ENCODE data around the gene PTK7.
A peak's percentile ranks its signal among the peaks of the same experiment; 100 is the strongest.
"Not testable (repeated sequence)": the region's sequence is repeated elsewhere in the genome, so short reads cannot be mapped to it uniquely, and the experiment has no call there.

Gene PTK7

DNA sequence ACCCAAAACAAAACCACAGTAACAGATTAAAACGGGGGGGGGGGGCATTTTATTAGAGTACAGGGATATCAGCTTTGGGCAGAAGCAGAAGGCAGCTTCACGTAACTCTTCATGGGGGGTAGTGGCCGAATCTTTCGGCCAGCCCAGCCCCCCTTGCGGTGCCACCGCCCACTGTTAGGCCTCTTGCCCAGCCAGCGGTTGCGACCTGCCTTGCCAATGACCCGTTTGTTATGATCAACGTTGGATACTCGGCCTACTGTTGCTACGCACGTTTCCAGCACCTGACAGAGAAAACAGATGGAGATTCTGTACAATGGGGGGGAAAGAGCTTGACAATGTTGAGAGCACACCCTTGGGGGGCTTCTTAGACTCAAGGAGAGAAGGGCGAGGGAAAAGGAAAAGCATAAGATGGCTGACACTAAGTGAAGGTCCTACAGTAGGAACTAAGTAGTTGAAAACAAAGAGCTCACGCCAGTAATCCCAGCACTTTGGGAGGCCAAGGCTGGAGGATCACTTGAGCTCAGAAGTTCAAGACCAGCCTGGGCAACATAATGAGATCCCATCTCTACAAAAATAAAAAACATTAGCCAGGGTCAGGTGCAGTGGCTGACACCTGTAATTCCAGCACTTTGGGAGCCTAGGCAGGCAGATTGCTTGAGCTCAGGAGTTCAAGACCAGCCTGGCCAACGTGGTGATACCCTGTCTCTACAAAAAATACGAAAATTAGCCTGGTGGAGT lies 21.7 kb upstream of the PTK7 start:
- H3K4me3 ChIP-seq (ENCODE audit: low read depth, low read length) = no peak overlapping the region

DNA sequence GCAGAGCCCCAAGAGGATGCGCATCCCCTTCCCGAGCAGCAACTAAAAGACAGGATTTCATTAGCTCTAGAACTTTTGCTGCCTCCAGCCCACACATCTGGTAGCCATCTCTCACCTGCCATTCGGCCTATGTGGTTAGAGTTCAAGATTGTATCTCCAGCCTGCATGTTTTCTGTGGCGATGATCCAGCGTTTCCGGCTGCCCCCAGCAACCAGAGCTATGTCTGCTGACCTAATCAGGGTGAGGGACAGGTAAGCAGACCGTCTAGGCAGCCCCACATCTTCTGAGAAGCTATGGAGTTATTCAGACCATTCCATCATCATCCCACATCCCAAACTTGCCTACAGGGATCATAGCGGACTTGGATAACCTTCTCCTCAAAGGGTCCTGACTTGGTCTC lies 20.1 kb upstream of the PTK7 start:
- H3K4me3 ChIP-seq (ENCODE audit: low read depth, low read length) = no peak overlapping the region

DNA sequence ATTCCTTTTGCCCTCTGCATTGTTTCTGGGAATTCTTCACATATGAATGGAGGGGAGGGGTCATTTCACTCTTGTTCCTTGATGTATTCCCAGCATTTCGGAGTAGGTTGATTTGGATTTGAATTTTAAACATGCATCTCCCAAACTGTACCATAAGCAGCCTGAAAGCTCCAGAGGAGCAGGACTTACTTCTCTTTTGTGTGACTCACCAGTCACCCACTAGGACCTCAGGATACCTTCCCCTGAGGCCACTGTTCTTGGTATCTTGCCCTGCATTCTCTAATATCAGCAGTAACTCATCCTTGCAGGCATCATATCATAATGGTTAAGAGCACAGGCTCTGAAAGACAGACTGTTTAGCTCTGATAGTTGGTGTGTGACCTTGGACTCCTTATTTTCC lies 17.6 kb upstream of the PTK7 start:
- peak overlapping the region; percentile 88 for H3K4me3 ChIP-seq (ENCODE audit: low read depth, low read length)

DNA sequence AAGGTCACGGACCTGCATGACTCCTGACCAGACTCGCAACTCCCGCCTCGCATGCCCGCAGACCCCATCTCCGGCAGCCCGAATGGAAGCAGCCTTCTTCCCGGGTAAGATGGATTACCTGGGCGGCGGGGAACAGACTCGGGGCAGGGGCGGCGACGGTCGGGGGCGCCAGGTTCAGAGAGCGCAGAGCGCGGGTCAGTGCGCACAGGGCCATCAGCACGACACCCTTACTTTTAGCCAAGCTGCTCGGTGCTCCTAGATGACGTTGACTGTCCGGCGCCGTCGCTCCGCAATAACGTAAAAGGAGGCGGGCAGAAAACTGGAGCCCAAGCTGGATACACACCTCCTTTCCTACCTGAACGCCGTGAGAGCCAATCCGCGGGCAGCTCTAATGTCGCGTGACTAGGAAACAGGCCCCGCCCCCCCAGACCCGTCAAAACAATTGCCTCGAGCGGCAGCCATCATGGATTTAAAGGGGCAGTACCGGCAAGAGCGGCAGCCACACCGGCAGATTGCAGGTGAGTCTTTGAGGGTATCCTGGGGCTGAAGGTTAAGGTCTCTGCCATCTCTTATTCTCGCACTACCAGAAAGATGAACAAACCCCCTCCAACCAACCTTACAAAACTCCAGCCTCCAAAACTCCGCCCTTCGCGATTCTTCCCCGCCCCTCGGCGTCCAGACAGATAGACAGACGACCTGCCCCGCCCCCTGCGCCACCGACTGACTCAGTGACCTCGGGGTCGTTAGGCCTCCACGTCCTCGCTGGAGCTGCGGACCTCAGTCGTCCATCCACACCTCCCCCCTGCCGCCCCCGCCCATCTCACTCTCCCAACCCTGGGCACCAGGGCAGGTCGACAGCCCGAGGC lies 16.7 kb upstream of the PTK7 start, which contains the start of the genes KLC4 and MRPL2:
Gene KLC4, plus strand, starts transcription at position 464 of the 866 bp plus-strand sequence. CDS start 1,705 bp downstream, outside the sequence.
Gene MRPL2, minus strand, starts transcription at position 267 of the 866 bp plus-strand sequence. Its CDS starts 53 bp downstream, at position 214.
- H3K4me3 ChIP-seq (ENCODE audit: low read depth, low read length) = peak within 1 kb of the TSS; percentile 88

DNA sequence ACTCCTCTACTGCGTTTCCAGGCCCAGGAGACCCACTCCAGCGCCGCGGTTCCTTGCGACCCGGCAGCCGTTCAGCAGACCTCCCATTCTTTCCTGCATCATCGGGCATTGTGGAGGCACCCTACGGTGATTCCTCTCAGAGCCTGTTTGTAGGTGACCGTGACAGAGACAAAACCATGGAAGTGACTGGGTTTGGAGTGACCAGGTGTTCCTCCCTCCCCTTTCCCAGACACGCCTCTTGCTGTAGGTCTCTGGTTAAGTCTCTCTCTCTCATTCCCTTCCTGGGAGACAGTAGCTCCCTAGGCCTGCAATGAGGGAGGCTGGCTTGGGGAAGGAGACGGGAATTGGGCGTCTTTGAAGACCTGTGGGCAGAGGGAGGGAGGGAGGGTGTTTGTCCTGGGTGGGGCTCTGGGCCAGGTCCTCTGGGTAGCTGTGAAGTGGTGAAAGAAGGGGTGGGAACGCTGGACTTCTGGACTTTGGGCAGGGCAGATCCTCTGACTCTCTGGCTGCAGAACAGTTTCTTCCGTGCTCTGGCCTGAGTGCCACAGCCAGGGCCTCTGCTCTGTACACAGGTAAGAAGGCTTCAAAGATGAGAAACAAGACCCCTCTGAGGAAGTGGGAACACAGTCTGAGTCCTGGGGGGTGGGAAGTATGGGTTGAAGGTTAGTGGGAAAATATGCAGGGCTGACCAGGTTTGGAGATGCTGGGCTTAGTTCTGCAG lies 15.9 kb upstream of the PTK7 start:
- peak overlapping the region; percentile 88 for H3K4me3 ChIP-seq (ENCODE audit: low read depth, low read length)

DNA sequence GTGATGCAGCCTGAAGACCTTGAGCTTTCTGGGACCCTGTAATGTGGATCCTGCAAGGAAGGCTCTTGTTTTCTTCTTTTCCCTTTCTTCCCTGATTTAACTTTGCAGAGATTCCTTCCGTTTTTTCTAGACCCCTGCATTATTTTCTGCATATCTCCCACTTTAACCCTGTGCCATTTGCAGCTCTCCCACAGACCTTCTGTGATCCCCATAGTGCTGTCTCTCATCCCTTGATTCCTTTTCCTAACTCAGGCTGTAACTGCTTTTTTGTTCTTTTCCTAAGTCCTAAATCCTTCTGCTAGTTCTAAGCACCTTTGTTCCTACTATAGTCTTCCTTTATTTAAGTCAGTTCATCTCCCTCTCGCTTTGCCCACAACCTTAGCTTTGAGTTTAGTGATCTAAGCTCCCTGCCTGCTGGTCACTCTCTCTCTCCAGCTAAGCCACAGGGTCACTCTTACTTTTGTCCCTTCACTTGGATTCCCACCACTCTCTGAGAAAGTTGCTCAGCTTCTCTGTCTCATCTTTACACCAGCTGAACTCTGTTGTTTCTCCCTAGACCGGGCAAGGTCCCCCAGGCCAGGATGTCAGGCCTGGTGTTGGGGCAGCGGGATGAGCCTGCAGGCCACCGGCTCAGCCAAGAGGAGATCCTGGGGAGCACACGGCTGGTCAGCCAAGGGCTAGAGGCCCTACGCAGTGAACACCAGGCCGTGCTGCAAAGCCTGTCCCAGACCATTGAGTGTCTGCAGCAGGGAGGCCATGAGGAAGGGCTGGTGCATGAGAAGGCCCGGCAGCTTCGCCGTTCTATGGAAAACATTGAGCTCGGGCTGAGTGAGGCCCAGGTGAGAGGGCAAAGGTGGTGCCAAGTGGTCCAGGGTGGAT lies 15.1 kb upstream of the PTK7 start:
- no peak overlapping the region for H3K4me3 ChIP-seq (ENCODE audit: low read depth, low read length)

DNA sequence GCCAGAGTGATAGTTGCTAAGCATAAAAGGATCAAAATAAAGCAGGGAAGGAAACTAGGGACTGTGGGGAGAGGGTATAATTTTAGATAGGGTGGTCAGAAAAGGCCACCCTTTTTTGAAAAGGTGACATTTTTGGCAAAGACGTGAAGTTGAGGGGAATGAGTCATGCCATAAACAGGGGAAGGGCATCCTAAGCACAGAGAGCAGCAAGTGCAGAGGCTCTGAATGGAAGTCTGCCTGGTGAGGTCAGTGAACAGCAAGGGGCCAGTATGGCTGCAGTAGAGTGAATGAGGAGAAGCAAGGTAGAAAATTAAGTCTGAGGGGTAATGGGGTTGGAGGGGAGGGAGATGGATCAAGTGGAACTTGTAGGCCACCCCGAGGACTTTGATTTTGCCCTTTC lies 14.3 kb upstream of the PTK7 start:
- H3K4me3 ChIP-seq (ENCODE audit: low read depth, low read length) = no peak overlapping the region

DNA sequence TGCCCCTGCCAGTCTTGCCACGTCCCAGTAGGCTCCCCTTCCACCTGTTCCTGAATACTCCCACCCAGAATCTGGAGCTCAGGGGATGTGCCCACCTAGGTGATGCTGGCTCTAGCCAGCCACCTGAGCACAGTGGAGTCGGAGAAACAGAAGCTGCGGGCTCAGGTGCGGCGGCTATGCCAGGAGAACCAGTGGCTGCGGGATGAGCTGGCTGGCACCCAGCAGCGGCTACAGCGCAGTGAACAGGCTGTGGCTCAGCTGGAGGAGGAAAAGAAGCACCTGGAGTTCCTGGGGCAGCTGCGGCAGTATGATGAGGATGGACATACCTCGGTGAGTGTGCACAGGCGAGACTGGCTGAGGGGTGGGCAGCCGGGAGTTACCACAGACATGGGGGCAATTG lies 13.3 kb upstream of the PTK7 start:
- no peak overlapping the region for H3K4me3 ChIP-seq (ENCODE audit: low read depth, low read length)

DNA sequence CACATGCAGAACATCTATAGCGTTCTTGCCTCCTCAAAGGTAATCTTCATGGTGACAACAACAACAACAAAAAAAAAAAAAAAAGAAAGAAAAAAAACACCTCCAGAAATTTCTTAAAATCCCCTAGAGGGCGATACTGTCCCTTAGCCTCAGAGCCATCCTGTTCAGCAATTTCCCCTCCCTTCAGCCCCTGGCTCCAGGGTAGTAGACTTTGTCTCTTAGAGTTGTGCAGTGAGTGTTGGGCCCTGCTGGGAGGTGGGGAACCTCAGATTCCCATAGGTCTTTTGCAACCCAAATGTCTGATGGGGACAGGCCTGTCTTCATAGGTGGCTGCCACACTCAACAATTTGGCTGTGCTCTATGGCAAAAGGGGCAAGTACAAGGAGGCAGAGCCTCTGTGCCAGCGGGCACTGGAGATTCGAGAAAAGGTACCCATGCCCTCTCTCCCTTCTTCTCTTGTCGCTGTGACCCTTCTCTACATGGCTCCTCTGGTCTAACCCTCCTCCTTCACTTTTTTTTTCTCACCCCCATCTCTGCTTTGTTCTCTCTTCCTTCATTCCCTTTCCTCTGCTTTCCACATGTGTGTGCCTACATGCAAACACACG lies 6.0 kb upstream of the PTK7 start:
- H3K4me3 ChIP-seq (ENCODE audit: low read depth, low read length) = no peak overlapping the region

DNA sequence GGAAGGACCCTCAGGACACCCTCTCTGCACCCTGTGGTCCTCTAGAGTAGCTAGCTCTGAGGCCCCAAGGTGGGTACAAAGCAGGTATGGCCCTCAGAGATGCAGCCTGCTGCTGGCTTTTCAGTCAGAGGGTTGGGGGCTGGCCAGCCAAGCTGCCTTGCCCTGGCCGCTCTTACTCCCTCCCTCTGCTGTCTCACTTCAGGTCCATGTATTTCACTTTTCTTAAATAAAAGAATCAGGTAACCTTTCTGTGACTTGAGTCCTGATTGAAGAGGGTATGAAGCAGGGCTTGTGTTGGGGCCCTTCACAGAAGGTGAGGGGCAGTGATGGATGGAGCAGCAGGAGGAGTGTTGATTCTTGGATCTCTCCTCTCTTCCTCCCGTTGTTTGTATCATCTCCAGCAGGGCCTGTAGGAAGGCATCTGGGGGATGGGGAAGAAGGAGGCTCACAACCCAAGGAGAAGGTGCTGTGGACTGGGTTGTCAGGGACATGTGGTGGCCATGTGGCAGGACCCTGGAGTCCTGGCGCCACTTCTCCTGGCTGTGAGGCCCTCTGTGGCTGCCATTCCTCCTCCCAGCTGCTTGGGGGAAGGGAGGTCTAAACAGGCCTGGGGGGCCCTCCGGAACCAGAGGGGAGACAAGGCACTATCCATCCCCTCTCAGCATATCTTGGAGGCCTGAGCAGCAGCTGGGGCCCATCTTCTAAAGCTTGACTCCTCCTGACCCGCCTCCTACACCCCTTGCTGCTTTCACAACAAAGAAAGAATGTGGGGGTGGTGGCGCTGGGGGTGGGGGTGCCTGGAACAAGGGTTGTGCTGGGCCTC lies 1.1 kb upstream of the PTK7 start:
- no peak overlapping the region for H3K4me3 ChIP-seq (ENCODE audit: low read depth, low read length)

DNA sequence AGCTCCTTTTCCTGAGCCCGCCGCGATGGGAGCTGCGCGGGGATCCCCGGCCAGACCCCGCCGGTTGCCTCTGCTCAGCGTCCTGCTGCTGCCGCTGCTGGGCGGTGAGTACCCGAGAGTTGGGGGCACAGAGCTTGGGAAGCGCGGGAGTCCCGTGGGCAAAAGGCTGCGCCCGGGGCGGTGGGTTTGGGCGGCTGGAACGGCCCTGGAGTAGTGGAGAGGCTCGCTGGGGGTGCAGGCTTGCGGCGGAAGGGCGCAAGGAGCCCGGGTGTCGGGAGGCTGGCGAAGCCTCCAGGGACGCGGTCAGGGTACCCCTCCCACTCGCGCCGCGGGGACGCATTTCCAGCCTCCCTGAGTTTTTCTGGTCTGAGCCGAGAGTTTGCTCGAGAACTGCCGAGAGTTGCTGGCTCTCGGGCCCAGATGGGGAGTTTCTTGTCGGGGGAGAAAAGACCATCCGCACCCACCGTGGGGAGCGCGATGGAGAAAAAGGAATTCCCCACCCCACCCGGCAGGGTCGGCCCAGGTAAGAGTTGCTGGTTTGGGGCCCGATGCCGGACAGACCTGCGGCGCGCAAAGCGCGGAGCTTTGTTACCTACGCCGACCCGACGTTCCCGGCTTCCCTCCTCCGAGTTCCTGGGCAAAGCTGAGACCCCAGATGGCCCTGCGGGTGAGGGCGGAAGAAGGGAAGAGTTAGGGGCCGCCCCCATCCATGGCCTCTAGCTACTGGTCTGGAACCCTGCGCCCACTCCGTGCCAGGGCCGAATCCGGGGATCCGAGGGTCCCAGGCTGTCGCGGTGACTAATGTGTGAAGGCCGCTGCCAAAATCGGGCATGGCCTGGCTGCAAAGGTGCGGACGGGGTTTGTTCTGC lies 584 bp downstream of the PTK7 start:
- peak overlapping the region; percentile 78 for H3K4me3 ChIP-seq (ENCODE audit: low read depth, low read length)

DNA sequence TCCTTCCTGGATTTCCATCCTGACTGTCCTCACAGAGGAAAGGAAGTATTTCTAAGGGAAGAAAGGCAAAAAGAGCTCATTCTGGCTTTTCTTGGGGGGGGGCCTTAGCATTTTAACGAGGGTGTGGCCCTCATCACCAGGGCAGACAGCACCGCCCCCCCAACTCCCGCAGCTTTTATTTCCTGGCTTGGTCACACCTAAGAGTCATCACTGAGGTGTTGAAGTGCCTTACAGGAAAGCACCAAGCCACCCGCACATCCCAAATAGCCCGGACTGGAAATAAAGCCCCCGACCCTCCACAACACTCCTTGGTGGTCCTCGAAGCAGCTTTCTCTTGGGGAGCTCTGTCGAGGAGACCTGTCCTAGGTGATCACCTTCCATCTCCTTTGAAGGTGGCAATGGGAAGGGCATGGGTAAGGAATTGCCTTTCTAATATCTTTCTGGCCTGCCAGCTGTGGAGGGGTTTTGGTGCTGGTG lies 1.3 kb downstream of the PTK7 start:
- peak overlapping the region; percentile 78 for H3K4me3 ChIP-seq (ENCODE audit: low read depth, low read length)

DNA sequence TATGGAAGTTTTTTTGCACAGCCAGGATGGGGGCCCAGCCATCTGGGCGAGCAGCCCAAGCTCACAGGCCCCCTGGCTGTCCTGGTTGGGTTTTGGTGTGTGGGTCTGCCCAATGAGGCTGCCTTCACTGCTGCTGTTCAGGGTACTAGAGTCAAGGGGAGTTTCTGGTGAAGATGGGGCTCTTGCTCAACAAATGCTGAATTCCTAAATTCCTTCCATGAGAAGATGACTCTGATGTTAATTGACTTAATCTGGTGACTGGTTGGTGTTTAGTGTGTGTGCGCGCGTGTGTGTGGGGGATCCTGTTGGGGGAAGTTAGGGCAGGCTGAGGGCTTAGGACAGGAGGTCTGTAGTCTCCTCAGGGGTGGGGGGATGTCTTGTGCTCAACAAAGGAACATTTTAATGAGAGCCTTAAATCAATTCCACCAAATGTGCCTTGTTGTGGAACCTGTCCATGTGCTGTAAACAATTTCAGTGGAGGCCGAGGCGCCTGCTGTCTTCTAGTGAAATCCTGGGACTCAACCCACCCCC lies 1.9 kb downstream of the PTK7 start:
- H3K4me3 ChIP-seq (ENCODE audit: low read depth, low read length) = no peak overlapping the region

DNA sequence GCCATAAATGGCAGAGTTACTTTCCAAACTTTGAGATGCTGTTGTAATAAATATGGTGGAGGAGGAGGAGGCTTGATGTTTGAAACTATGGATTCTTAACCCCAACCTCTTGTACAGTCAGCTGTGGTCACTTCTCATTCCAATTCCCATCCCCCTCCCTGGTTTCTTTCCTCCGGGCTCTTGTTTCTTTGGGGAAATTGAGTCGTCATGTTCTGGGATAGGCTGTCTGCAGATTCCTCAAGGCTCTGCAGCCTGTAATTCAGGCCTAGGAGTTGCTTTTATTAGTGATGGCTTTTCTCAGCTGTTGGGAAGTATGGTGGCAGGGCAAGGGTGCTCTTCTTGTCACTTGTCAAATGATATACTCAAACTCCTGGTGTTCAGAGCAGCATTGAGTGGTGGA lies 2.6 kb downstream of the PTK7 start:
- no peak overlapping the region for H3K4me3 ChIP-seq (ENCODE audit: low read depth, low read length)

DNA sequence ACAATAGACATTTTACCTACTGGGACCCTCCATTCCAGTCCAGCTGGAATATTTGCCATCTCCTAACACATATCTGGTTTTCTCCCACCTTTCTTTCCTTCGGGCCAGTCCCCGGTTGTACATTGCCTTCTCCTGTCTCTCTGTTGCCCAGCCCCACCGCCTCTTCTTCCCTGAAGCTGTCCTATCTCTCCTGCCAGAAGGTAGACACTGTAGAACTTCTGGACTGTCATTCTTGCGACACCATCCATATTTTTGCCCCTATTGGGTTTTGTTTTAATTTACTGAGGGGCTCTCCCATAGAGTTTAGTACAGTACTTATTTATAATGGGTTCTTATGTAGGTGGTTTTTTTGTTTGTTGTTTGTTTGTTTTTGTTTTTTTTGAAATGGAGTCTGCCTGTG lies 4.9 kb downstream of the PTK7 start:
- no peak overlapping the region for H3K4me3 ChIP-seq (ENCODE audit: low read depth, low read length)

DNA sequence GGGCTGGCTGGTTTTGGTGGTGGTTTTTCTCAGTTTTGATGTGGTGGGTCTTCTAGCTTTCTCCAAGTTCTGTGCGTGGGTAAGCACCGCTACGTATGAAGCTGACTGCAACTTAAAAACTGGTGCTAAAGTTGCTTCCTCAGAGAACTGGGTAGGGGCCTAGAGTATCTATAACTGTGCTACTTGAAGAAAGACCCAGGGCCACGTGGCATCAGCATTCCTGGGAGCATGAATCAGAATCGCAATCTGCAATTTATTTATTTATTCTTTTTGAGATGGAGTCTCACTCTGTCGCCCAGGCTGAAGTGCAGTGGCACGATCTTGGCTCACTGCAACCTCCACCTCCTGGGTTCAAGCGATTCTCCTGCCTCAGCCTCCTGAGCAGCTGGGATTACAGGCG lies 5.8 kb downstream of the PTK7 start:
- not testable (repeated sequence) for H3K4me3 ChIP-seq (ENCODE audit: low read depth, low read length)

DNA sequence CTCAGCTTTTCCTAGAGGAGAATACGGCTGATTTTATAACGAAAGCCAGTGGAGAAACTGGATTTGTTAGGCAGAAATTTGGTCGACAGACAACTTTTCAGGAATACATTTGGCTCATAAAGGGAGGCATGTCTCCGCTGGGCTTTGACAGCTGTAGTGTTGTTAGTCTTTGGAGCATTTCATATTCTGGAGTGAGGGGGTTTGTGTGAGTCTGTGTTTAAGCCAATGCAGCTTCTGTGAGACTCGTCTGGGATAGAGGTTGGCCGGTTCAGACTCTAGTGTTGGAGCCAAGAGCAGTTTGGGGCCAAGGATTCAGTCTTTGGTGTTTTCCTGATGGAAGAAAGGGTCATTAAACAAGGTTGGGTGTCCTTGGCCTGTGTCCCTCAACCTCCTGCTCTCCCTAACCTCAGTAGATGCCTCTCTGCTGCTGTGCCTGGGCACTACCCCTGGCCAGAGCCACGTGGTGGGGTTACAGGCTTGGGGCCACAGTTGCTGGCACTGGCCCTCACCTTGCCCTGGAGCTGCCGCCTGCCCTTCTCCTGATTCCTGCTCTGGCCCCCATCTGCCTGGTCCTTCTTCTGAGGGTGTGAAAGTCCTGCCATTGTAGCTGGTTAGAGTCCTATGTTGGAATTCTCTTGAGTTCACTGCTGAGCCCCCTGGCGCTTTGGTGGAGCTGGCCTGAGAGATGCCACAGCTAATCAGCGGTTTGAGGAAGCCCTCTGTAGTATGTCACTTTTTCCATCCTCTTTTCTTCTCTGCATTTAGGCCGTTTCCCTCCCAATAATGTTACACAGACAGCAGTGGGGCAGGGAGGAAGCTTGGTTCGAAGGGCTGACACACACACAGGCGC lies 6.9 kb downstream of the PTK7 start:
- no peak overlapping the region for H3K4me3 ChIP-seq (ENCODE audit: low read depth, low read length)

Data from iPS-11a (cell line).